Astrocyte of the cerebellum (primary cell): ENCODE data around the gene SYNJ2.

Experiments used
- DNase-seq: peaks from one replicate; pipeline ENCODE4 v3.0.0-alpha.2; 2011; ENCODE audit warnings: low read depth
- H3K4me3 ChIP-seq: 2 replicates; pipeline ENCODE4 v1.5.1; 2011; ENCODE audit warnings: mild to moderate bottlenecking, low read depth, low read length, moderate library complexity
- CTCF ChIP-seq: IDR thresholded peaks from 2 replicates; pipeline ENCODE4 v1.5.1; 2012; ENCODE audit warnings: low read length, low read depth, moderate library complexity, mild to moderate bottlenecking; ENCODE audit errors: missing control alignments
- in situ Hi-C: cut with HindIII; loops from 2 replicates; pipeline ENCODE4 v1.10.0; 2017; ENCODE audit warnings: low sequenced_read_pairs

The SYNJ2 gene

GRCh38 chr6:158061709-158062461 is 80.2 kb downstream of the SYNJ2 start:
- in situ Hi-C loops = no loop called here
- TF ChIP-seq CTCF = peak; percentile 13
- DNase-seq = peak; percentile 86
- no peak overlapping the region for H3K4me3 ChIP-seq

GRCh38 chr6:158063736-158064135 is 82.1 kb downstream of the SYNJ2 start:
- in situ Hi-C loops = no loop called here
- no peak for DNase-seq
- no peak for TF ChIP-seq CTCF
- no peak overlapping the region for H3K4me3 ChIP-seq

- no peak for DNase-seq
- in situ Hi-C loops = no loop called here
- H3K4me3 ChIP-seq = no peak overlapping the region
- no peak for TF ChIP-seq CTCF
Observed at GRCh38 chr6:158064725-158065251, 83.1 kb downstream of the SYNJ2 start.

GRCh38 chr6:158066136-158066781 is 84.6 kb downstream of the SYNJ2 start:
- no peak for TF ChIP-seq CTCF
- no peak overlapping the region for H3K4me3 ChIP-seq
- in situ Hi-C loops = no loop called here
- DNase-seq = no peak

- DNase-seq = no peak
- no peak for TF ChIP-seq CTCF
- in situ Hi-C loops = no loop called here
- no peak overlapping the region for H3K4me3 ChIP-seq
Observed at GRCh38 chr6:158067436-158068015, 85.9 kb downstream of the SYNJ2 start.

- TF ChIP-seq CTCF = no peak
- DNase-seq = no peak
- H3K4me3 ChIP-seq = no peak overlapping the region
- in situ Hi-C loops = no loop called here
Observed at GRCh38 chr6:158068156-158068892, 86.7 kb downstream of the SYNJ2 start.
